Mucosa of rectum (tissue), 2 donors: Measurements from ENCODE around the gene SLC16A9.

Experiments
- H3K27ac ChIP-seq, 2 donors: one replicate each; pipeline ENCODE4 v1.7.0; 2013; ENCODE audit warnings: inconsistent platforms in 2 of 2, low read depth in 2 of 2, low read length in 2 of 2
- H3K27me3 ChIP-seq, 2 donors: one replicate each; pipeline ENCODE4 v1.7.0; 2013; ENCODE audit warnings: low read length in 2 of 2; ENCODE audit not compliant: control insufficient read depth in 2 of 2, insufficient read depth in 2 of 2
- H3K36me3 ChIP-seq, 2 donors: one replicate each; pipeline ENCODE4 v1.7.0; 2013; ENCODE audit warnings: low read length in 2 of 2; ENCODE audit not compliant: control insufficient read depth in 2 of 2, insufficient read depth in 2 of 2
- H3K4me1 ChIP-seq, 2 donors: one replicate each; pipeline ENCODE4 v1.7.0; 2013; ENCODE audit warnings: low read length in 2 of 2, mild to moderate bottlenecking in 1 of 2; ENCODE audit not compliant: control insufficient read depth in 2 of 2, insufficient read depth in 2 of 2
- H3K4me3 ChIP-seq, 2 donors: one replicate each; pipeline ENCODE4 v1.7.0; 2013; ENCODE audit warnings: low read length in 2 of 2
- H3K9ac ChIP-seq, 2 donors: one replicate each; pipeline ENCODE4 v1.7.0; 2013; ENCODE audit warnings: low read length in 2 of 2, low read depth in 1 of 2, mild to moderate bottlenecking in 1 of 2
- H3K9me3 ChIP-seq, 2 donors: one replicate each; pipeline ENCODE4 v1.7.0; 2013; ENCODE audit warnings: low read length in 2 of 2; ENCODE audit not compliant: control insufficient read depth in 2 of 2
- donor health status: healthy.
- donor health status: Normal muscosa, but diverticular disease.

SLC16A9 gene

DNA sequence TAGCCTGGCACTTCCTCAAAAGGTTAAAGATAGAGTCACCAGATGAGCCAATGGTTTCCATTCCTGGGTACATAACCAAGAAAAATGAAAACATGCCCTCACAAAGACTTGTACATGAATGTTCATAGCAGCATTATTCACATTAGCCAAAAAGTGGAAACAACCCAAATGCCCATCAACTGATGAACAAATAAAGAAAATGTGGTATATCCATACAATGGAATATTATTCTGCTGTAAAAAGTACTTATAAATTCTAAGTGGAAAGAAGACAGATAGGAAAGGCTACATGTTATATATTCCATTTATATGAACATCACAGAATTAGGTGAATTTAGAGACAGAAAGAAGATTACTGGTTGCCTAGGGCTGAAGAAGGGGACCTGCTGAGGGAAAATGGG, 10.7 kb upstream of the SLC16A9 start:
- Histone ChIP-seq H3K9ac (no peak overlapping the region), H3K27me3 (no peaks in the 10 kb centered on the region), H3K4me1 (peaks cover 6 to 19% of the 10 kb centered on the region in 2 donors), H3K9me3 (no peaks in the 10 kb centered on the region), H3K27ac (no peak overlapping the region), H3K4me3 (no peak overlapping the region), H3K36me3 (no peaks in the 10 kb centered on the region)

DNA sequence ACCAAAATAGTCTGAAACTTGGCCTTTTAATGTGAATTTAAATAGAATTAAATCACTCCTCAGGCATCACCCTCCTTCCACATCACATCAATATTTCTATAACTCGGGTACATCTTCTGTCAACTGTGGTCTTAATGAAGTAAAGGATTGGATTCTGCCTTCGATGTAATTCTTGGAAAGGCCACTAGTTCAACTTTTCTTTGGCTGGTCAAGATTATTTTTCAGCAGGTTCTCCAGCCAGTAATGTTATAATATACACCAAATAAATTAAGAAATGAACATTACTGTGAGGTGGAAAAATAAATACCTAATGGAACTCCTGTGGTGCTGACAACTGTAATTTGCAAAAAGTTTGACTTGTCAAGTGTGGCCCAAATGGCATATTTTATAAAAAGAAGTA, 9.7 kb upstream of the SLC16A9 start:
- no peak overlapping the region for H3K9ac ChIP-seq
- no peaks in the 10 kb centered on the region for H3K27me3 ChIP-seq
- H3K9me3 ChIP-seq: no peaks in the 10 kb centered on the region
- no peak overlapping the region for H3K27ac ChIP-seq
- no peak overlapping the region for H3K4me3 ChIP-seq
- H3K36me3 ChIP-seq: no peaks in the 10 kb centered on the region
- peaks cover 8 to 22% of the 10 kb centered on the region in 2 donors for H3K4me1 ChIP-seq

DNA sequence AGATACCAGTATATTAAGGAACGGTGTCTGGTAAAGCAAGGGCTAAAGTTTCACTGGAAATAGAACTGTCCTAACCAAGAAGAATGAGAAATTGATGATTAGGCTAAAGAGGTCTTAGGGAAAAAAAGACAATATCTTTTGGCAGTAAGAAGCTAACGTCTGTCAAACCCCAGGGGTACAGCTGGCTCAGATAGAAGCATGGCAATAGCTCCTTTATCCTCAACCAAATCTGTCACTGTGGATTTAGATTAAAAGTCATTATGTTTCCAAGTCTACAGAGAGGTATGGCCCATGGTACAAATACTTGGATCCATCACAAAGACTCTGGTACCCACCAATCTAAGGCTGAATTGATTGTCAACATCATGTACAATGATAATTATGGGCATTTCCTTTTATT, 8.6 kb upstream of the SLC16A9 start:
- Histone ChIP-seq H3K27ac (no peak overlapping the region), H3K9ac (no peak overlapping the region), H3K9me3 (no peaks in the 10 kb centered on the region), H3K36me3 (no peaks in the 10 kb centered on the region), H3K27me3 (no peaks in the 10 kb centered on the region), H3K4me1 (peaks cover 3 to 19% of the 10 kb centered on the region in 2 donors), H3K4me3 (no peak overlapping the region)

DNA sequence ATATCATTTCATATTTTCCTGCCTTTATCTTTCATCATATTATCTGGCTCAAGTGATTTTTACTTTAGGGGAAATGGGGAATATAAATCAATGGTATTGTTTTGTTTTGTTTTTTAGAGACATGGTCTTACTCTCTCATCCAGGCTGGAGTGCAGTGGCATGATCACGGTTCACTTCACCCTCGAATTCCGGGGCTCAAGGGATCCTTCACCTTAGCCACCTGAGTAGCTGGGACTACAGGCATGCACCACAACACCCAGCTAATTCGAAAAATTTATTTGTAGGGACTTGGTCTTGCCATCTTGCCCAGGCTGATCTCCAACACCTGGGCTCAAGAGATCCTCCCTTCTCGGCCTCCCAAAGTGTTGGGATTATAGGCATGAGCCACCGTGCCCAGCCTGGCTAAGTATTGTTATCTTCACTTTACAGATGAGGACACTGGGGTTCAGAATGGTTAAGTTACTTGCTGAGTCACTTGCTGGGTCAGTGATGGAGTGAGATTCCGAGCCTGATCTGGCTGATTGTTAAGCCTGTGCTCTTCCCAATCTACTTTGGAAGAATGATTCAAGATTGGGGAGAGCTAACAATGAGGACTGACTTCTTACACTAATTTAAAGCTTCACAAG, 3.7 kb upstream of the SLC16A9 start:
- H3K9ac ChIP-seq: no peak overlapping the region
- no peaks in the 10 kb centered on the region for H3K36me3 ChIP-seq
- H3K27ac ChIP-seq: no peak overlapping the region
- no peak overlapping the region for H3K4me3 ChIP-seq
- H3K4me1 ChIP-seq: peaks cover 3 to 15% of the 10 kb centered on the region in 2 donors
- H3K27me3 ChIP-seq: no peaks in the 10 kb centered on the region
- no peaks in the 10 kb centered on the region for H3K9me3 ChIP-seq

DNA sequence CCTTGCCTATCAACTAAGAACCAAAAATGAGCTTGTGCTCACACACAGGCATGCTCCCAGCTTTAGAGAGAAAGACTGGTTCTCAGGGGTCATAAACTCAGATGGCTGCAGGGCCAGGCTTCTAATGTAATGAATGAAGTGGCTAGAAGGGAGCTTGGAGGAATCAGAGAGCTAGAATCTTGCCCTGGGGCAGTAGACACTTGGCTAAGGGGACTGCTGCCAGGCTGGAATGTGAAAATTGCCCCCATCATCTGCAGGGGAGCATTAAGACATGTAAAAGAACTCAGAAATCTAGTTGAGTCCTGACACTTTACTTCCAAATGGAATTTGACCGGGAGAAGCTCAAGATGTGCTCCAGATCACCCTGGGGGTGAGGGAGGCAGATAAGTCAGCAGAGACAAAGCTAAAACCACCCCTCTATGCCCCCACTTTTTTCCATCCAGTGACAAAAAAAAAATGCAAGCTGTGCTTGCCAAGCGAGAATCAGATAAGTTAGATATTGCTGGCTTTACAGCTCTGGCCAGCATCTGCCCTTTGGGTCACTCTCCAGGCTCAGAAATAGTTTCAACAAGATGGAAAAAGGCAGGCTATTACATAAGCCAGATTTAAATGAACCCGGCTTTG, 2.3 kb upstream of the SLC16A9 start:
- Histone ChIP-seq H3K36me3 (no peaks in the 10 kb centered on the region), H3K27ac (no peak overlapping the region), H3K9me3 (no peaks in the 10 kb centered on the region), H3K27me3 (no peaks in the 10 kb centered on the region), H3K4me3 (no peak overlapping the region), H3K9ac (no peak overlapping the region), H3K4me1 (peaks cover 3 to 22% of the 10 kb centered on the region in 2 donors)

DNA sequence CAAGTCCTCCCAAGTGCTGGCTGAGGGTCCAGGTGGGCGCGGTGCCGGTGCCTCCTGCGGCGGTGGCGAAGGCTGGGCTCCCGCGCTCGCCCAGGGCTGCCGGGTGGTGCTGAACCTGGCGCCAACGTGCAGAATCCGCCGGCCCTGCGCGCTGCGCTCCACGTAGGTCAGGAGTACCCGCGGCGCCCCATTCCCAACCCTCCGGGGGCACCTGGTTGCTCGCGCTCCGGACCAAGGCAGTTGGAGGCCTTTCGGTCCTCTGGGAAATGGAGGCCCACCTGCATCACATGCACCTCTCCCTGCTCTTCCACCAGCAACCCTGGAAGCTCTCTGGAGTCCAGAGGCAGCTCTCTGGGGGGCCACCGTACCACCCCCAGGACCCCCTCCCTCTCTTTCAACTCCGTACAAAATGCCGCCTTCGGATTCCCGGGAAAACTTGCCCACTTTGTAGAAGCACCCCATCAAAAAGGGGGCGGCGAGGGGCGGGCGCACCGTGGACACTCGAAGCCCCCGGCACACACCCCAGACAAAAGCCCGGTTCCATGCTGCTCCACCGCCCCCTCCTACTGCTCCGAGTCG, 745 bp downstream of the SLC16A9 start:
- Histone ChIP-seq H3K36me3 (no peaks in the 10 kb centered on the region), H3K4me3 (peak overlapping the region; percentile 74 to 75), H3K9me3 (no peaks in the 10 kb centered on the region), H3K9ac (peak overlapping the region; percentile 56 to 85), H3K4me1 (peaks cover 0 to 15% of the 10 kb centered on the region in 2 donors), H3K27me3 (no peaks in the 10 kb centered on the region), H3K27ac (peak overlapping the region; percentile 67 to 69)

DNA sequence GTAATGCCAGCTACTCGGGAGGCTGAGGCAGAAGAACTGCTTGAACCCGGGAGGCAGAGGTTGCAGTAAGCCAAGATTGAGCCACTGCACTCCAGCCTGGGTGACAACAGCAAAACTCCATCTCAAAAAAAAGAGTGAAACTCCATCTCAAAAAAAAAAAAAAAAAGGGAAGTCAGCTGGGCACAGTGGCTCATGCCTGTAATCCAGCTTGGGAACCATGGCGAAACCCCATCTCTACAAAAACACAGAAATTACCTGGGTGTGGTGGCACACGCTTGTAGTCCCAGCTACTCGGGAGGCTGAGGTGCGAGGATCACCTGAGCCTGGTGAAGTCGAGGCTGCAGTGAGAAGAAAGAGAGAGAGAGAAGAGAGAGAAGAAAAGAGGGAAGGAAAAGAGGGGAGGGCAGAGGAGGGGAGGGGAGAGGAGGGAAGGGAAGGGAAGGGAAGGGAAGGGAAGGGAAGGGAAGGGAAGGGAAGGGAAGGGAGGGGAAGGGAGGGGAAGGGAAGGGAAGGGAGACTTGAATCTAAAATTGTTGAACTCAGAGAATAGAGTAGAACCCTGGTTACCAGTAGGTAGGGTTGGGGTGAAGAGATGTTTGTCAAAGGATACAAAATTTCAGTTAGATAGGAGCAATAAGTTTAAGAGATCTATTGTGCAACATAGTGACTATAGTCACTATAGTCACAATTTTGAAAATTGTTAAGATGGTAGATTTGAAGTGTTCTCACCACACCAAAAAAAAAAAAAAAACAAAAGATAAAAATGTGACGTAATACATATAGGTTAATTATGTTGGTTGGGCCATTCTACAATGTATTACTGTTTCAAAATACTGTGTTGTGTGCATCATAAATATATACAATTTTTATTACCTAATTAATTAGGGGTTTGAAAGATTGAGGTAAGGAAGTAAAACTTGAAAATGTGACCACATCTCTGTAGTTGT, 2.5 kb downstream of the SLC16A9 start:
- Histone ChIP-seq H3K9ac (no peak overlapping the region), H3K4me1 (peaks cover 0 to 14% of the 10 kb centered on the region in 2 donors), H3K9me3 (no peaks in the 10 kb centered on the region), H3K36me3 (no peaks in the 10 kb centered on the region), H3K4me3 (peak overlapping the region; percentile 27 to 40), H3K27me3 (no peaks in the 10 kb centered on the region), H3K27ac (no peak overlapping the region)

DNA sequence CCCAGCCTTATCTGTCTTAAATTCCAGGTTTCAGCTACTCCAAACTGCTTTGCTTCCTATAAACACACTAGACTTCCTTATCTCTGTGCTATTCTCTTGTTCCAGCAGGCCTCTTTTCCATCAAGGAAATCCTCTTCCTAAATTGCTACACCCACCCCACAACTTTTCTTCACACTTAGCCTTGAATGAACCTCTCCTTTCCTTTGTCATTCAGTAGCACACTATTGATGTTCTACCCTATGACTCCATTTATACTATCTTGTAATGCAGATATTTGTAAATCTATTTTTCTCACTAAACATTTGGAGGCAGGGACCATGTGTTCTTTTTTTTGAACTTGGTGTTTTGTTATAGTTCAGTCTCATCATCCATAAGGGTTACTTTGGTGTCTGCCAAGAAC, 3.7 kb downstream of the SLC16A9 start:
- Histone ChIP-seq H3K27me3 (peaks cover 0 to 2% of the 10 kb centered on the region in 2 donors), H3K4me1 (peaks cover 0 to 14% of the 10 kb centered on the region in 2 donors), H3K9me3 (no peaks in the 10 kb centered on the region), H3K36me3 (peaks cover 0 to 3% of the 10 kb centered on the region in 2 donors), H3K27ac (no peak overlapping the region), H3K4me3 (no peak overlapping the region), H3K9ac (peak overlapping the region in 1 of 2 donors; percentile 3)

DNA sequence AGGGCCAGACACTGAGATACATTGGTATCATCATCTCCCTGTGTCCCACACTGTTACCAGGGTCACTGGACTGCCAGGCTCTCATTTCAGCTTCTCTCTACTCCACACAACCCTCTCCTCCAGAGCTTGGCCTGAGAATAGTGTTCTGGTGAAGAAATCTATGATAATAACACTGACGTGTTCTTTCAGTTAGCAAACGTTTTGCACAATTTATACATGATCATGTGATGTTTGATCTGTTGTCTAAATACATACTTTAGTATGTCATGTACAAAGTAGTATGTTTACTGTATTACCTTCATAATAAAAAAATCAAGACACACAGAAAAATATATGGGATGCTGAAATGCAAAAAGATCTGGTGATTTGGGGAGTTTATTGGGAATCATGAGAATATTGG, 5.0 kb downstream of the SLC16A9 start:
- H3K27ac ChIP-seq: no peak overlapping the region
- H3K27me3 ChIP-seq: peaks cover 0 to 2% of the 10 kb centered on the region in 2 donors
- H3K9ac ChIP-seq: no peak overlapping the region
- H3K4me1 ChIP-seq: peaks cover 0 to 11% of the 10 kb centered on the region in 2 donors
- no peaks in the 10 kb centered on the region for H3K9me3 ChIP-seq
- H3K4me3 ChIP-seq: no peak overlapping the region
- H3K36me3 ChIP-seq: peaks cover 0 to 3% of the 10 kb centered on the region in 2 donors
